HL-60 (cell line): Measurements from ENCODE around the gene ANO8.

Experiments used
- TF ChIP-seq, protein P1 (sequence below): IDR thresholded peaks from one replicate; pipeline ENCODE4 v1.5.1; 2011; ENCODE audit warnings: low read length, control low read depth, inconsistent platforms; ENCODE audit not compliant: insufficient read depth
- TF ChIP-seq, protein P2 (sequence below): IDR thresholded peaks from 2 replicates; pipeline ENCODE4 v1.6.1; 2012; ENCODE audit warnings: low read depth; ENCODE audit not compliant: insufficient replicate concordance

DNA sequence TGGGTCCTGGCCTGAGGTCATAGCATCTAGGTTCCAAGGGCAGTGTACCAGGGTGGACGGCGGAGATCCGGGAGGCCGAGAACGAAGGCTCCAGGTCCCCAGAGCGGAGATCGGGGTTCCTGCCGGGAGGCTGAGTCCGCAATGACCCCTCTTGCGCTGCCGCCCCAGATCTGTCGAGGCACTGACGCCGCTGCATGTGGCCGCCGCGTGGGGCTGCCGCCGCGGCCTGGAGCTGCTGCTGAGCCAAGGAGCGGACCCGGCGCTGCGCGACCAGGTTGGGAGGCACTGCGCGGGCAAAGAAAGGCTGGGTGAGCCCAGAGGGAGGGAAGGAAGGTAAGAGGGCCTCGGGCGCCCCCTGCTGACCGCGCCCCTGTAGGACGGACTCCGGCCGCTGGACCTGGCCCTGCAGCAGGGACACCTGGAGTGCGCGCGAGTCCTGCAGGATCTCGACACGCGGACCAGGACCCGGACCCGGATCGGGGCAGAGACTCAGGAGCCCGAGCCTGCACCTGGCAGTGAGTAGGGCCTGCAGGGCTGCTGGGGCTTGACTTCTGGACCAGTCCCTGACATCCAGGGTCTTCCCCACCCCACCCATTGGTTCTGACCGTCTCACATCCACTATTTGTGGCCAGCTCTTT, 52.0 kb downstream of the ANO8 start:
- TF ChIP-seq, protein P1, sequence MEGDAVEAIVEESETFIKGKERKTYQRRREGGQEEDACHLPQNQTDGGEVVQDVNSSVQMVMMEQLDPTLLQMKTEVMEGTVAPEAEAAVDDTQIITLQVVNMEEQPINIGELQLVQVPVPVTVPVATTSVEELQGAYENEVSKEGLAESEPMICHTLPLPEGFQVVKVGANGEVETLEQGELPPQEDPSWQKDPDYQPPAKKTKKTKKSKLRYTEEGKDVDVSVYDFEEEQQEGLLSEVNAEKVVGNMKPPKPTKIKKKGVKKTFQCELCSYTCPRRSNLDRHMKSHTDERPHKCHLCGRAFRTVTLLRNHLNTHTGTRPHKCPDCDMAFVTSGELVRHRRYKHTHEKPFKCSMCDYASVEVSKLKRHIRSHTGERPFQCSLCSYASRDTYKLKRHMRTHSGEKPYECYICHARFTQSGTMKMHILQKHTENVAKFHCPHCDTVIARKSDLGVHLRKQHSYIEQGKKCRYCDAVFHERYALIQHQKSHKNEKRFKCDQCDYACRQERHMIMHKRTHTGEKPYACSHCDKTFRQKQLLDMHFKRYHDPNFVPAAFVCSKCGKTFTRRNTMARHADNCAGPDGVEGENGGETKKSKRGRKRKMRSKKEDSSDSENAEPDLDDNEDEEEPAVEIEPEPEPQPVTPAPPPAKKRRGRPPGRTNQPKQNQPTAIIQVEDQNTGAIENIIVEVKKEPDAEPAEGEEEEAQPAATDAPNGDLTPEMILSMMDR, result peak; percentile 81
- TF ChIP-seq, protein P2, sequence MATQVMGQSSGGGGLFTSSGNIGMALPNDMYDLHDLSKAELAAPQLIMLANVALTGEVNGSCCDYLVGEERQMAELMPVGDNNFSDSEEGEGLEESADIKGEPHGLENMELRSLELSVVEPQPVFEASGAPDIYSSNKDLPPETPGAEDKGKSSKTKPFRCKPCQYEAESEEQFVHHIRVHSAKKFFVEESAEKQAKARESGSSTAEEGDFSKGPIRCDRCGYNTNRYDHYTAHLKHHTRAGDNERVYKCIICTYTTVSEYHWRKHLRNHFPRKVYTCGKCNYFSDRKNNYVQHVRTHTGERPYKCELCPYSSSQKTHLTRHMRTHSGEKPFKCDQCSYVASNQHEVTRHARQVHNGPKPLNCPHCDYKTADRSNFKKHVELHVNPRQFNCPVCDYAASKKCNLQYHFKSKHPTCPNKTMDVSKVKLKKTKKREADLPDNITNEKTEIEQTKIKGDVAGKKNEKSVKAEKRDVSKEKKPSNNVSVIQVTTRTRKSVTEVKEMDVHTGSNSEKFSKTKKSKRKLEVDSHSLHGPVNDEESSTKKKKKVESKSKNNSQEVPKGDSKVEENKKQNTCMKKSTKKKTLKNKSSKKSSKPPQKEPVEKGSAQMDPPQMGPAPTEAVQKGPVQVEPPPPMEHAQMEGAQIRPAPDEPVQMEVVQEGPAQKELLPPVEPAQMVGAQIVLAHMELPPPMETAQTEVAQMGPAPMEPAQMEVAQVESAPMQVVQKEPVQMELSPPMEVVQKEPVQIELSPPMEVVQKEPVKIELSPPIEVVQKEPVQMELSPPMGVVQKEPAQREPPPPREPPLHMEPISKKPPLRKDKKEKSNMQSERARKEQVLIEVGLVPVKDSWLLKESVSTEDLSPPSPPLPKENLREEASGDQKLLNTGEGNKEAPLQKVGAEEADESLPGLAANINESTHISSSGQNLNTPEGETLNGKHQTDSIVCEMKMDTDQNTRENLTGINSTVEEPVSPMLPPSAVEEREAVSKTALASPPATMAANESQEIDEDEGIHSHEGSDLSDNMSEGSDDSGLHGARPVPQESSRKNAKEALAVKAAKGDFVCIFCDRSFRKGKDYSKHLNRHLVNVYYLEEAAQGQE, result no peak
